ENCODE data around the gene DERL2. TPM values are rescaled to one million over a fixed set of nuclear protein-coding genes. Genes with fewer than 3 reads are reported as not detected.

DERL2 gene
- total and polyA plus RNA-seq, 9 donors, result 39.3 to 52.0 (median 44.8) TPM

GRCh38 chr17:5481451-5481850 is 4.5 kb downstream of the DERL2 start:
- Histone ChIP-seq H3K9me3 (replicated peaks; ENCODE audit: control insufficient read depth, low read depth, low read length) (peaks cover 5% of the 10 kb centered on the region), H3K4me1 (ENCODE audit: control insufficient read depth, insufficient read depth, low read length) (peaks cover 6% of the 10 kb centered on the region), H3K4me3 (ENCODE audit: low read length) (no peak overlapping the region), H3K27me3 (ENCODE audit: control insufficient read depth, insufficient read depth, low read length) (no peaks in the 10 kb centered on the region), H3K36me3 (ENCODE audit: control insufficient read depth, insufficient read depth, low read length) (peaks cover 54% of the 10 kb centered on the region), H3K27ac (ENCODE audit: low read length) (no peak overlapping the region)
- no peak for DNase-seq
- WGBS (ENCODE audit: insufficient coverage), result 98% methylated on average over 4 of the region's 4 CpGs

DNA sequence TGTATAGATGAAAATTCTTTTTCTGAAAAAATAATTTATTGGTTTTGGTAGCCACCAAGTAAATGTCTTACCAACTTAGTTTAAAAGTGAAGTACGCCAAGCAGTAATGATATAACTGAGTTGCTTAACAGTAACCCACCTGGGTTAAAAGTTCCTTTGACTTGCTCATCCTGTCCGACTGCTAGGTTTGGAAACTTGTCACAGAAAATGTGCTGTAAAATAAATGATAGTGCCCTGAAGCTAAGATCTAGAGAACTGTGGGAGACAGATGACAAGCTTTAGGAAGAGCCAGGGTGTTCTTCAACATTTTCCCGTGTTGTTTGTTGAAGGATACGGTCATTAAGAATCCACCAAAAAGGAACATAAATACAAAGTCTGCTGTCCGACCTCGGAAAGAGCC is 5.0 kb downstream of the DERL2 start:
- H3K9me3 ChIP-seq (replicated peaks; ENCODE audit: control insufficient read depth, low read depth, low read length), result peaks cover 5% of the 10 kb centered on the region
- H3K4me1 ChIP-seq (ENCODE audit: control insufficient read depth, insufficient read depth, low read length), result peaks cover 6% of the 10 kb centered on the region
- 100% methylated on average over 1 of the region's 6 CpGs for WGBS (ENCODE audit: insufficient coverage)
- no peak overlapping the region for H3K27ac ChIP-seq (ENCODE audit: low read length)
- no peak for DNase-seq
- H3K4me3 ChIP-seq (ENCODE audit: low read length), result no peak overlapping the region
- H3K36me3 ChIP-seq (ENCODE audit: control insufficient read depth, insufficient read depth, low read length), result peaks cover 54% of the 10 kb centered on the region
- no peaks in the 10 kb centered on the region for H3K27me3 ChIP-seq (ENCODE audit: control insufficient read depth, insufficient read depth, low read length)

GRCh38 chr17:5478992-5479391 is 7.0 kb downstream of the DERL2 start:
- H3K4me1 ChIP-seq (ENCODE audit: control insufficient read depth, insufficient read depth, low read length), result no peaks in the 10 kb centered on the region
- peaks cover 5% of the 10 kb centered on the region for H3K9me3 ChIP-seq (replicated peaks; ENCODE audit: control insufficient read depth, low read depth, low read length)
- peaks cover 59% of the 10 kb centered on the region for H3K36me3 ChIP-seq (ENCODE audit: control insufficient read depth, insufficient read depth, low read length)
- no peak overlapping the region for H3K27ac ChIP-seq (ENCODE audit: low read length)
- 90% methylated on average over 3 of the region's 4 CpGs for WGBS (ENCODE audit: insufficient coverage)
- H3K27me3 ChIP-seq (ENCODE audit: control insufficient read depth, insufficient read depth, low read length), result no peaks in the 10 kb centered on the region
- no peak for DNase-seq
- no peak overlapping the region for H3K4me3 ChIP-seq (ENCODE audit: low read length)

DNA sequence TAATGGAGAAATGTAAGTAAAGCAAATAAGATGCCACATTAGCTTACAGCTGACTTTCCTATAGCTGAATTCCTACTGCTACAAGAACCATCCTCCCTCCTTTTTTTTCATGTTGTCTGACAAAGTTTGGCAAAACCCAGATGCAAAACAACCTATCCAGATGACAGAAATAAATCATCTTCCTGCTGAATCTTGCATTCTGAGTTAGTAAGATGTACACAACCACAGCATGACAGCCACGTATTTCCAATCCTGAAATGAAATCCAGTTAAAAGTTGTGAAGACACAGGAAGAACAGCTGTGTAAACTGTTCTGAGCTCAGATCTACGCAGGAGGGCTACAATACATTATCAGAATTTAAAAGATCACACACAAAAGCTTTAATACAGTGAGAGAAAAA is 12.1 kb downstream of the DERL2 start:
- peaks cover 5% of the 10 kb centered on the region for H3K9me3 ChIP-seq (replicated peaks; ENCODE audit: control insufficient read depth, low read depth, low read length)
- H3K27ac ChIP-seq (ENCODE audit: low read length), result no peak overlapping the region
- no peaks in the 10 kb centered on the region for H3K27me3 ChIP-seq (ENCODE audit: control insufficient read depth, insufficient read depth, low read length)
- peaks cover 36% of the 10 kb centered on the region for H3K36me3 ChIP-seq (ENCODE audit: control insufficient read depth, insufficient read depth, low read length)
- no peak overlapping the region for H3K4me3 ChIP-seq (ENCODE audit: low read length)
- no peaks in the 10 kb centered on the region for H3K4me1 ChIP-seq (ENCODE audit: control insufficient read depth, insufficient read depth, low read length)
- no peak for DNase-seq
- WGBS (ENCODE audit: insufficient coverage), result no CpG with 5 or more reads among the region's 2 CpGs

GRCh38 chr17:5472511-5472910 is 13.5 kb downstream of the DERL2 start:
- DNase-seq, result no peak
- Histone ChIP-seq H3K9me3 (replicated peaks; ENCODE audit: control insufficient read depth, low read depth, low read length) (no peaks in the 10 kb centered on the region), H3K27me3 (ENCODE audit: control insufficient read depth, insufficient read depth, low read length) (no peaks in the 10 kb centered on the region), H3K36me3 (ENCODE audit: control insufficient read depth, insufficient read depth, low read length) (peaks cover 25% of the 10 kb centered on the region), H3K4me3 (ENCODE audit: low read length) (no peak overlapping the region), H3K27ac (ENCODE audit: low read length) (no peak overlapping the region), H3K4me1 (ENCODE audit: control insufficient read depth, insufficient read depth, low read length) (peaks cover 5% of the 10 kb centered on the region)
- WGBS (ENCODE audit: insufficient coverage), result no CpG with 5 or more reads among the region's 3 CpGs

DNA sequence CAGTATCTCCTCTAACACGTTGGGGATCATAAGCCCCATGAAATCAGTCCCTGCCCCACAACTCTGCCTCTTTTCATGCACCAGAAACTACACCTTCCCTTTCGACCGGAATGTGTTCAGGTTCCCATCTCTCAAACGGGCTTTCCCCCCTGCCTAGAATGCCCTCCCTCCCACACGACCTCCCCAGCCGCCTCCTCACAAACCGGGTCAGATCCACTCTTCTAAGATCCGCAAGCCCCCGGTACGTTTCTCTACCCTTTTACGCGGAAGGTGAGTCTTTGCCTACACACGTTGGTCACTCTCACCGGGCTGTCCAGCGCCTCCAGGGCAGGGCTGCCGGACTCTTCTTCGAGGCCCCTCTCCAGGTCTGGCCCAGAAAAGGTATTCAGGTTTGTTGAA is 17.9 kb downstream of the DERL2 start:
- H3K4me3 ChIP-seq (ENCODE audit: low read length), result peak overlapping the region; percentile 96
- H3K4me1 ChIP-seq (ENCODE audit: control insufficient read depth, insufficient read depth, low read length), result peaks cover 12% of the 10 kb centered on the region
- peak overlapping the region; percentile 62 for H3K27ac ChIP-seq (ENCODE audit: low read length)
- no peak for DNase-seq
- no peaks in the 10 kb centered on the region for H3K9me3 ChIP-seq (replicated peaks; ENCODE audit: control insufficient read depth, low read depth, low read length)
- no peaks in the 10 kb centered on the region for H3K27me3 ChIP-seq (ENCODE audit: control insufficient read depth, insufficient read depth, low read length)
- 1% methylated on average over 12 of the region's 17 CpGs for WGBS (ENCODE audit: insufficient coverage)
- peaks cover 3% of the 10 kb centered on the region for H3K36me3 ChIP-seq (ENCODE audit: control insufficient read depth, insufficient read depth, low read length)

- Histone ChIP-seq H3K27ac (ENCODE audit: low read length) (no peak overlapping the region), H3K36me3 (ENCODE audit: control insufficient read depth, insufficient read depth, low read length) (peaks cover 4% of the 10 kb centered on the region)
- 0% methylated on average over 6 of the region's 8 CpGs for WGBS (ENCODE audit: insufficient coverage)
Measured at GRCh38 chr17:5467416-5467815, 18.6 kb downstream of the DERL2 start.

GRCh38 chr17:5466295-5466694 is 19.7 kb downstream of the DERL2 start:
- no peaks in the 10 kb centered on the region for H3K9me3 ChIP-seq (replicated peaks; ENCODE audit: control insufficient read depth, low read depth, low read length)
- peaks cover 12% of the 10 kb centered on the region for H3K4me1 ChIP-seq (ENCODE audit: control insufficient read depth, insufficient read depth, low read length)
- H3K36me3 ChIP-seq (ENCODE audit: control insufficient read depth, insufficient read depth, low read length), result peaks cover 5% of the 10 kb centered on the region
- H3K27me3 ChIP-seq (ENCODE audit: control insufficient read depth, insufficient read depth, low read length), result no peaks in the 10 kb centered on the region
- no peak overlapping the region for H3K4me3 ChIP-seq (ENCODE audit: low read length)
- H3K27ac ChIP-seq (ENCODE audit: low read length), result no peak overlapping the region
- no peak for DNase-seq
- no CpG with 5 or more reads among the region's 4 CpGs for WGBS (ENCODE audit: insufficient coverage)

More at GRCh38 chr17:5467416-5467815, 18.6 kb downstream of the DERL2 start:
- DNase-seq, result no peak
- Histone ChIP-seq H3K27me3 (ENCODE audit: control insufficient read depth, insufficient read depth, low read length) (no peaks in the 10 kb centered on the region), H3K9me3 (replicated peaks; ENCODE audit: control insufficient read depth, low read depth, low read length) (no peaks in the 10 kb centered on the region), H3K4me3 (ENCODE audit: low read length) (peak overlapping the region; percentile 96), H3K4me1 (ENCODE audit: control insufficient read depth, insufficient read depth, low read length) (peaks cover 12% of the 10 kb centered on the region)

DNA sequence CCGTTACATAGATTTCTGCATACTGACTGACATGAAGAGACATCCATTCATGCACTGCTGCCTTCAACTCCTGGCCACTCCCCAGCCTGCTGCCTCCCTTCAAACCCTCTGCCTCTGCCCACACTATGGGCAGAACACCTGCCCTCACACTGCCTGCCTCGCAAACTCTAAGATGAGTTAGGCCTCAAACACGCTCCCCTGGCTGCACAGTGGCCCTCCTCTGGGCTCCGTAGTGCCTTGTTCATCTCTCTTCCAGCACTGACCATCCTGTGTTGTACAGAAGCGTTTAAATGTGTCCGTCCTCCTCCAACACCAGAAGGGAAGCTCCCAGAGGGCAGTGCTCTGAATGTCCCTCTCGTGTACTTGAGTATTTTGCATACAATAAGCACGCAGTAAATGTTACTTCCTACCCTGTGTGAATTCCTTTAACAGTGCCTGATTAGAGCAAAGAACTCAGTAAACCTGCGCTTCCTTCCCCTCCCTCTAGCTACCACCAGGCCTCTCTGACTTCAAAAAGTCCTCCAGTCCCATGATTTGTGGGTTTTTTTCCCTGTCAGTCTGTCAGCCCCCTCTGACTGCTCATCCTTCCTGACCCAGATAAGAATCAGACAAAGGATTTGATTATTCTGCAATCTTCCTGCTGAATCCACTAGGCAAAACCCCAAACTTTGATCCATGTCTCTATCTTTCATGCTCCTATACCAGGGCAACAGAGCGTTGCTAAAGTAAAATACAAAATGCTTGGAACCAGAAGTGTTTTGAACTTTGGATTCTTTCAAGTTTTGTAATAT is 21.1 kb downstream of the DERL2 start:
- 92% methylated on average over 8 of the region's 10 CpGs for WGBS (ENCODE audit: insufficient coverage)
- Histone ChIP-seq H3K27ac (ENCODE audit: low read length) (no peak overlapping the region), H3K9me3 (replicated peaks; ENCODE audit: control insufficient read depth, low read depth, low read length) (no peaks in the 10 kb centered on the region), H3K27me3 (ENCODE audit: control insufficient read depth, insufficient read depth, low read length) (no peaks in the 10 kb centered on the region), H3K4me3 (ENCODE audit: low read length) (no peak overlapping the region), H3K36me3 (ENCODE audit: control insufficient read depth, insufficient read depth, low read length) (peaks cover 14% of the 10 kb centered on the region), H3K4me1 (ENCODE audit: control insufficient read depth, insufficient read depth, low read length) (peaks cover 12% of the 10 kb centered on the region)
- no peak for DNase-seq

- no peak overlapping the region for H3K4me3 ChIP-seq (ENCODE audit: low read length)
- no peaks in the 10 kb centered on the region for H3K27me3 ChIP-seq (ENCODE audit: control insufficient read depth, insufficient read depth, low read length)
- no peaks in the 10 kb centered on the region for H3K9me3 ChIP-seq (replicated peaks; ENCODE audit: control insufficient read depth, low read depth, low read length)
- H3K4me1 ChIP-seq (ENCODE audit: control insufficient read depth, insufficient read depth, low read length), result no peaks in the 10 kb centered on the region
- WGBS (ENCODE audit: insufficient coverage), result 100% methylated on average over 4 of the region's 8 CpGs
- H3K36me3 ChIP-seq (ENCODE audit: control insufficient read depth, insufficient read depth, low read length), result peaks cover 61% of the 10 kb centered on the region
- H3K27ac ChIP-seq (ENCODE audit: low read length), result no peak overlapping the region
- no peak for DNase-seq
Measured at GRCh38 chr17:5446786-5447185, 39.2 kb downstream of the DERL2 start.
